ENCODE results near the gene PSMC6.
A peak's percentile ranks its signal among the peaks of the same experiment; 100 is the strongest.
"Not testable (repeated sequence)": the region's sequence is repeated elsewhere in the genome, so short reads cannot be mapped to it uniquely, and the experiment has no call there.

The PSMC6 gene

GRCh38 chr14:52723514-52724359 is 16.7 kb downstream of the PSMC6 start:
- DNase-seq: no peak

GRCh38 chr14:52724360-52724644 is 17.3 kb downstream of the PSMC6 start:
- no peak for DNase-seq

- not testable (repeated sequence) for DNase-seq
Observed at GRCh38 chr14:52727509-52727908, 20.5 kb downstream of the PSMC6 start.

- DNase-seq: not testable (repeated sequence)
Observed at GRCh38 chr14:52729035-52729434, 22.0 kb downstream of the PSMC6 start.

- no peak for DNase-seq
Observed at GRCh38 chr14:52729585-52729924, 22.6 kb downstream of the PSMC6 start.

GRCh38 chr14:52729925-52730708 is 23.1 kb downstream of the PSMC6 start, which contains the start of gene STYX:
STYX (plus strand) TSS chr14:52730166; CDS start chr14:52730475, 309 bp downstream.
- DNase-seq: peak; percentile 99

GRCh38 chr14:52730709-52731111 is 23.7 kb downstream of the PSMC6 start:
- DNase-seq: no peak

- DNase-seq: no peak
Observed at GRCh38 chr14:52733824-52734223, 26.8 kb downstream of the PSMC6 start.

GRCh38 chr14:52735921-52736489 is 29.0 kb downstream of the PSMC6 start:
- no peak for DNase-seq

- no peak for DNase-seq
Observed at GRCh38 chr14:52738409-52738808, 31.4 kb downstream of the PSMC6 start.

- no peak for DNase-seq
Observed at GRCh38 chr14:52740751-52741150, 33.8 kb downstream of the PSMC6 start.

GRCh38 chr14:52741865-52742264 is 34.9 kb downstream of the PSMC6 start:
- DNase-seq: no peak

- DNase-seq: no peak
Observed at GRCh38 chr14:52748647-52749292, 41.8 kb downstream of the PSMC6 start.

- no peak for DNase-seq
Observed at GRCh38 chr14:52755607-52756316, 48.8 kb downstream of the PSMC6 start.

GRCh38 chr14:52759145-52759544 is 52.1 kb downstream of the PSMC6 start:
- DNase-seq: no peak

GRCh38 chr14:52762923-52763322 is 55.9 kb downstream of the PSMC6 start:
- DNase-seq: not testable (repeated sequence)

GRCh38 chr14:52767058-52767833 is 60.2 kb downstream of the PSMC6 start:
- DNase-seq: no peak

GRCh38 chr14:52769887-52770286 is 62.9 kb downstream of the PSMC6 start:
- DNase-seq: no peak

GRCh38 chr14:52776816-52777215 is 69.8 kb downstream of the PSMC6 start:
- no peak for DNase-seq

Data from DMS79 treated with DMSO at 0.1 percent for 48 hours (cell line).